A549 (cell line): ENCODE data around the gene VWC2. TPM values are rescaled to one million over a fixed set of nuclear protein-coding genes. Genes with fewer than 3 reads are reported as not detected.
A peak's percentile ranks its signal among the peaks of the same experiment; 100 is the strongest.
"Not testable (repeated sequence)": the region's sequence is repeated elsewhere in the genome, so short reads cannot be mapped to it uniquely, and the experiment has no call there.

Source experiments
- ATAC-seq, 2 experiments: fragments of 200-7000 bp in 1 of 2; fragments of >200 bp in 1 of 2; cut with Nextera tagmentation in 1 of 2; cut with Tn5 transposase in 1 of 2; 3 replicates each; pipeline versions ENCODE4 v1.8.0 to v1.9.1; 2018 to 2020; ENCODE audit warnings: mild to moderate bottlenecking in 1 of 2, moderate library complexity in 1 of 2
- CTCF ChIA-PET: fragments of 300-600 bp; sonication (Branson Sonifier 250); formaldehyde crosslinking; extraction: SDS; loops from one replicate; lab custom pipeline; 2021; ENCODE audit warnings: antibody characterized with exemption, inconsistent platforms; lab: Yijun Ruan, JAX
- POLR2A ChIA-PET: fragments of 350-600 bp; formaldehyde crosslinking; extraction: SDS; loops from one replicate; lab custom pipeline; 2021; ENCODE audit warnings: antibody characterized with exemption, inconsistent platforms; lab: Yijun Ruan, JAX
- DNase-seq, 2 experiments: peaks; one replicate each; pipeline versions ENCODE4 v3.0.0 to v3.0.0-alpha.2; 2011 to 2016; ENCODE audit warnings: low read depth in 1 of 2, low spot score in 1 of 2
- FAIRE-seq: peaks from 2 replicates; lab custom pipeline; 2011; peaks lifted over from hg19 to GRCh38; lab: Jason Lieb, UNC
- H3K27ac ChIP-seq, 2 experiments: fragments of >200 bp; sonication (Bioruptor Twin); formaldehyde crosslinking; 3 replicates each; pipeline ENCODE4 v1.5.1; 2016 to 2017
- H3K4me1 ChIP-seq: fragments of >200 bp; sonication (Bioruptor Twin); formaldehyde crosslinking; 3 replicates; pipeline ENCODE4 v1.6.1; 2016
- H3K4me2 ChIP-seq: fragments of >200 bp; sonication (Bioruptor Twin); formaldehyde crosslinking; 3 replicates; pipeline ENCODE4 v1.6.1; 2016
- H3K4me3 ChIP-seq: fragments of >200 bp; sonication (Bioruptor Twin); formaldehyde crosslinking; 3 replicates; pipeline ENCODE4 v1.5.1; 2016
- H3K9me3 ChIP-seq: fragments of >200 bp; sonication (Bioruptor Twin); formaldehyde crosslinking; 3 replicates; pipeline ENCODE4 v1.6.1; 2016
- ATOH8 ChIP-seq: fragments of 250-450 bp; sonication (Bioruptor Pico); IDR thresholded peaks from 2 replicates; pipeline ENCODE4 v1.5.0; 2020; ENCODE audit warnings: low read depth, mild to moderate bottlenecking, moderate library complexity
- BCL3 ChIP-seq: fragments of >200 bp; sonication (Bioruptor Twin); formaldehyde crosslinking; IDR thresholded peaks from 3 replicates; pipeline ENCODE4 v1.6.1; 2016
- FOSB ChIP-seq: fragments of 250-450 bp; sonication (Bioruptor Pico); IDR thresholded peaks from 2 replicates; pipeline ENCODE4 v1.5.0; 2020; ENCODE audit warnings: mild to moderate bottlenecking, moderate library complexity
- FOXS1 ChIP-seq: fragments of 250-450 bp; sonication (Bioruptor Pico); IDR thresholded peaks from 2 replicates; pipeline ENCODE4 v1.5.0; 2020; ENCODE audit warnings: mild to moderate bottlenecking, moderate library complexity
- HOXA7 ChIP-seq: fragments of 250-450 bp; sonication (Bioruptor Pico); IDR thresholded peaks from 2 replicates; pipeline ENCODE4 v1.5.0; 2020; ENCODE audit warnings: mild to moderate bottlenecking, moderate library complexity
- HOXB5 ChIP-seq: fragments of 250-450 bp; sonication (Bioruptor Pico); IDR thresholded peaks from 2 replicates; pipeline ENCODE4 v1.5.0; 2020; ENCODE audit warnings: mild to moderate bottlenecking, moderate library complexity
- MAFK ChIP-seq: fragments of 450-650 bp; IDR thresholded peaks from 2 replicates; pipeline ENCODE4 v1.6.1; 2014; ENCODE audit not compliant: partially characterized antibody
- POLR2AphosphoS2 ChIP-seq: conservative IDR thresholded peaks from 2 replicates; pipeline ENCODE4 v1.6.1; 2012; ENCODE audit warnings: low read length, improper control_type of control experiment, inconsistent platforms
- RARB ChIP-seq: fragments of 250-450 bp; sonication (Bioruptor Pico); IDR thresholded peaks from 2 replicates; pipeline ENCODE4 v1.8.0; 2021; ENCODE audit warnings: mild to moderate bottlenecking, moderate library complexity
- RCOR1 ChIP-seq: fragments of 150-350 bp; IDR thresholded peaks from 2 replicates; pipeline ENCODE4 v1.6.1; 2014; ENCODE audit warnings: antibody characterized with exemption, low read length, low read depth
- ZC3H11A ChIP-seq: fragments of 450-650 bp; IDR thresholded peaks from 2 replicates; pipeline ENCODE4 v1.6.1; 2014; ENCODE audit warnings: antibody characterized with exemption, mild to moderate bottlenecking
- ZFP36 ChIP-seq: fragments of 450-650 bp; IDR thresholded peaks from 2 replicates; pipeline ENCODE4 v1.6.1; 2014; ENCODE audit warnings: borderline replicate concordance; ENCODE audit not compliant: partially characterized antibody
- WGBS: methylation state at CpG from one replicate; pipeline ENCODE4 v1.1.6; 2017; ENCODE audit errors: missing lambda C conversion rate; 5-methylcytosine and 5-hydroxymethylcytosine counted together
- polyA plus RNA-seq, 4 experiments: library from polyadenylated mRNA; depleted of rRNA in 3 of 4; stranded (reverse); fragments of >200 nt; fragmentation: RNase III in 1 of 4; extraction: RNeasy Plus Mini Kit Qiagen cat#74134 plus additional on column Dnase treatment in 1 of 4; gene quantifications; 2 replicates in 3 of 4; 3 replicates in 1 of 4; pipeline ENCODE4 v1.2.3, GENCODE V29; 2011 to 2017

Gene VWC2
- polyA plus RNA-seq, 2 of the 4 experiments (the other 2 are of a cell fraction) = not detected

DNA sequence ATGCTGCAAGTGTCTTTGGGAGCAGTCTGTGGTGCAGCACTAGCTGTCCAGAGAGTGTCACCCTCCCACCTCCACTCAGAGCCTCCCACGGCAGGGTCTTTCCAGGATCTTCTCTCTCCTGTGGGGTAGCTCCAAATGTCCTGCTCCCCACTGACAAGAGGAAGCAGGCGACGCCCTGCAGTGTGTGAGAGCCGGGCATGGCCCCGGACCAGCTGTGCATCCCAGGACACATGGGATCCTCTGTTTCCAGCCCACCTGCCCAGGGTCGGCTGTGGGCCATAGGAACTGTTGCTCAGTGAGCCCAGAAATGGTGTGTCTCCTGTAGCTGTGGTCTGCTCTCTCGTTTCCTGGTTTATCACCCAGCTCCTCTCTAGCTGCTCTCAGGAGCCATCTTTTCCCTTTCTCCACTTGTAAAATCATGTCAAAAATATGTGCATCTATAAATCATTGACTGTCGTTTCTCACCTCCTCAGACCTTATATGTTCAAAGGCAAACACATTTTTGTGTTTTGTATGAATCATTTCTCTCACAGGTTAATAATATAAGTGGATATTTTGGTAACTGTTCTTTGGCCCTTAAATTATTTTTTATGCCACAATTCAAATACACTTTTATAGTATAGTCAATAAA lies 74.9 kb downstream of the VWC2 start:
- WGBS = 5% methylated on average over 7 of the region's 8 CpGs
- no peak overlapping the region for H3K27ac ChIP-seq
- FAIRE-seq (no peak), ATAC-seq (no peak), DNase-seq (no peak)
- H3K4me2 ChIP-seq = no peak overlapping the region
- no peaks in the 10 kb centered on the region for H3K4me1 ChIP-seq
- H3K4me3 ChIP-seq = no peak overlapping the region
- ChIA-PET POLR2A (no interaction called here), CTCF (interaction anchor here (1.3 kb wide), 1 partner anchor 1549 kb away, joined by 3 read pairs; no protein-coding TSS in a partner anchor)
- H3K9me3 ChIP-seq = no peaks in the 10 kb centered on the region
- TF ChIP-seq POLR2AphosphoS2 (no peak), RCOR1 (no peak), HOXB5 (CRISPR knock-in tag) (no peak), ZC3H11A (no peak), ATOH8 (CRISPR knock-in tag) (no peak), ZFP36 (no peak), FOSB (CRISPR knock-in tag) (no peak), BCL3 (no peak), HOXA7 (CRISPR knock-in tag) (no peak)

- ATAC-seq (peak in 1 of 2 experiments; percentile 55; a peak in 2 of 6 replicates), FAIRE-seq (no peak), DNase-seq (no peak)
- 42% methylated on average over 10 of the region's 10 CpGs for WGBS
- CTCF ChIA-PET = interaction anchor here (0.9 to 1.0 kb wide), 2 partner anchors 10 to 1545 kb away, joined by 3 to 5 read pairs; no protein-coding TSS in a partner anchor
- no peak overlapping the region for H3K27ac ChIP-seq
- H3K4me3 ChIP-seq = no peak overlapping the region
- TF ChIP-seq MAFK (no peak), ZC3H11A (no peak), FOXS1 (no peak), BCL3 (no peak), RARB (no peak)
- no peak overlapping the region for H3K4me2 ChIP-seq
- POLR2A ChIA-PET = interaction anchor here (0.7 kb wide), 1 partner anchor 390 kb away, joined by 3 read pairs; no protein-coding TSS in a partner anchor
- no peaks in the 10 kb centered on the region for H3K9me3 ChIP-seq
- no peaks in the 10 kb centered on the region for H3K4me1 ChIP-seq
These were observed 77.6 kb downstream of the VWC2 start for GRCh38 chr7:49850921-49851613.

GRCh38 chr7:49851614-49851934 lies 78.1 kb downstream of the VWC2 start:
- H3K4me3 ChIP-seq, ATAC-seq, DNase-seq, H3K4me1 ChIP-seq, H3K4me2 ChIP-seq, H3K9me3 ChIP-seq, FAIRE-seq, H3K27ac ChIP-seq: not testable (repeated sequence)
- POLR2A ChIA-PET = interaction anchor here (0.7 kb wide), 1 partner anchor 390 kb away, joined by 3 read pairs; no protein-coding TSS in a partner anchor
- 57% methylated on average over 9 of the region's 9 CpGs for WGBS
- CTCF ChIA-PET = interaction anchor here (0.7 to 1.0 kb wide), 3 partner anchors 10 to 53 kb away, joined by 3 to 5 read pairs (median 4); no protein-coding TSS in a partner anchor
